Adipocyte (in vitro differentiated cells): Measurements from ENCODE around the gene FGF18.

Experiments used
- DNase-seq: peaks from one replicate; pipeline ENCODE4 v3.0.0-alpha.2; 2015; ENCODE audit warnings: low read depth
- H3K27me3 ChIP-seq: replicated peaks from 2 replicates; pipeline ENCODE4 v1.7.0; 2013; ENCODE audit warnings: mild to moderate bottlenecking, low read length, moderate library complexity; ENCODE audit not compliant: control insufficient read depth, insufficient read depth
- H3K36me3 ChIP-seq: 2 replicates; pipeline ENCODE4 v1.7.0; 2013; ENCODE audit warnings: low read length, mild to moderate bottlenecking, moderate library complexity; ENCODE audit not compliant: control insufficient read depth, insufficient read depth, severe bottlenecking
- H3K4me1 ChIP-seq: 2 replicates; pipeline ENCODE4 v1.7.0; 2013; ENCODE audit warnings: mild to moderate bottlenecking, low read length, moderate library complexity; ENCODE audit not compliant: control insufficient read depth, insufficient read depth
- H3K4me3 ChIP-seq: 2 replicates; pipeline ENCODE4 v1.7.0; 2013; ENCODE audit warnings: mild to moderate bottlenecking, low read length, moderate library complexity
- H3K9ac ChIP-seq: 2 replicates; pipeline ENCODE4 v1.7.0; 2013; ENCODE audit warnings: mild to moderate bottlenecking, low read length, moderate library complexity
- H3K9me3 ChIP-seq: 2 replicates; pipeline ENCODE4 v1.7.0; 2013; ENCODE audit warnings: mild to moderate bottlenecking, low read length, moderate library complexity; ENCODE audit not compliant: control insufficient read depth

FGF18 gene

GRCh38 chr5:171433982-171434676, 14.7 kb downstream of the FGF18 start:
- no peak overlapping the region for H3K9ac ChIP-seq
- H3K4me1 ChIP-seq: no peaks in the 10 kb centered on the region
- H3K27me3 ChIP-seq: no peaks in the 10 kb centered on the region
- DNase-seq: no peak
- H3K9me3 ChIP-seq: no peaks in the 10 kb centered on the region
- H3K4me3 ChIP-seq: no peak overlapping the region
- H3K36me3 ChIP-seq: no peaks in the 10 kb centered on the region

GRCh38 chr5:171434874-171435273, 15.4 kb downstream of the FGF18 start:
- no peaks in the 10 kb centered on the region for H3K4me1 ChIP-seq
- no peaks in the 10 kb centered on the region for H3K36me3 ChIP-seq
- H3K9ac ChIP-seq: no peak overlapping the region
- no peak overlapping the region for H3K4me3 ChIP-seq
- H3K9me3 ChIP-seq: no peaks in the 10 kb centered on the region
- H3K27me3 ChIP-seq: no peaks in the 10 kb centered on the region
- no peak for DNase-seq

GRCh38 chr5:171435908-171436307, 16.5 kb downstream of the FGF18 start:
- Histone ChIP-seq H3K9me3 (no peaks in the 10 kb centered on the region), H3K27me3 (no peaks in the 10 kb centered on the region), H3K4me1 (no peaks in the 10 kb centered on the region), H3K36me3 (no peaks in the 10 kb centered on the region), H3K4me3 (no peak overlapping the region), H3K9ac (no peak overlapping the region)
- no peak for DNase-seq

GRCh38 chr5:171436804-171437285, 17.4 kb downstream of the FGF18 start:
- Histone ChIP-seq H3K4me1 (no peaks in the 10 kb centered on the region), H3K27me3 (no peaks in the 10 kb centered on the region), H3K36me3 (no peaks in the 10 kb centered on the region), H3K4me3 (no peak overlapping the region), H3K9me3 (no peaks in the 10 kb centered on the region), H3K9ac (no peak overlapping the region)
- DNase-seq: no peak

- Histone ChIP-seq H3K9ac (no peak overlapping the region), H3K9me3 (no peaks in the 10 kb centered on the region), H3K27me3 (no peaks in the 10 kb centered on the region), H3K4me3 (no peak overlapping the region), H3K36me3 (no peaks in the 10 kb centered on the region), H3K4me1 (peaks cover 2% of the 10 kb centered on the region)
- DNase-seq: no peak
Observed at GRCh38 chr5:171437286-171437821, 17.9 kb downstream of the FGF18 start.

- peaks cover 6% of the 10 kb centered on the region for H3K4me1 ChIP-seq
Observed at GRCh38 chr5:171438738-171439137, 19.3 kb downstream of the FGF18 start.

GRCh38 chr5:171441246-171441791, 21.9 kb downstream of the FGF18 start:
- no peaks in the 10 kb centered on the region for H3K36me3 ChIP-seq
- no peak for DNase-seq
- peaks cover 15% of the 10 kb centered on the region for H3K4me1 ChIP-seq
- no peaks in the 10 kb centered on the region for H3K27me3 ChIP-seq
- no peak overlapping the region for H3K4me3 ChIP-seq
- no peaks in the 10 kb centered on the region for H3K9me3 ChIP-seq
- no peak overlapping the region for H3K9ac ChIP-seq

More at GRCh38 chr5:171438738-171439137, 19.3 kb downstream of the FGF18 start:
- Histone ChIP-seq H3K9me3 (no peaks in the 10 kb centered on the region), H3K27me3 (no peaks in the 10 kb centered on the region), H3K9ac (no peak overlapping the region), H3K36me3 (no peaks in the 10 kb centered on the region), H3K4me3 (no peak overlapping the region)
- no peak for DNase-seq

GRCh38 chr5:171442287-171443042, 23.0 kb downstream of the FGF18 start:
- H3K27me3 ChIP-seq: no peaks in the 10 kb centered on the region
- no peaks in the 10 kb centered on the region for H3K9me3 ChIP-seq
- DNase-seq: no peak
- no peak overlapping the region for H3K9ac ChIP-seq
- H3K36me3 ChIP-seq: no peaks in the 10 kb centered on the region
- no peak overlapping the region for H3K4me3 ChIP-seq
- peaks cover 17% of the 10 kb centered on the region for H3K4me1 ChIP-seq

- no peak for DNase-seq
- H3K4me3 ChIP-seq: no peak overlapping the region
- no peaks in the 10 kb centered on the region for H3K27me3 ChIP-seq
- no peak overlapping the region for H3K9ac ChIP-seq
- no peaks in the 10 kb centered on the region for H3K9me3 ChIP-seq
- peaks cover 17% of the 10 kb centered on the region for H3K4me1 ChIP-seq
- no peaks in the 10 kb centered on the region for H3K36me3 ChIP-seq
Observed at GRCh38 chr5:171444582-171444981, 25.1 kb downstream of the FGF18 start.

GRCh38 chr5:171445644-171446516, 26.4 kb downstream of the FGF18 start:
- peak; percentile 13 for DNase-seq
- H3K4me3 ChIP-seq: no peak overlapping the region
- H3K4me1 ChIP-seq: peaks cover 23% of the 10 kb centered on the region
- H3K9me3 ChIP-seq: no peaks in the 10 kb centered on the region
- no peaks in the 10 kb centered on the region for H3K27me3 ChIP-seq
- no peaks in the 10 kb centered on the region for H3K36me3 ChIP-seq
- no peak overlapping the region for H3K9ac ChIP-seq
